Liver (tissue), 3 donors: ENCODE results near the gene PTPRN2.

ENCODE experiments used
- JUND ChIP-seq, 2 donors: IDR thresholded peaks; 2 replicates each; pipeline ENCODE4 v1.6.1; 2016; ENCODE audit warnings: antibody characterized with exemption in 2 of 2
- SP1 ChIP-seq: IDR thresholded peaks from 2 replicates; pipeline ENCODE4 v1.6.1; 2018; ENCODE audit warnings: antibody characterized with exemption, mild to moderate bottlenecking
- TAF1 ChIP-seq: conservative IDR thresholded peaks from 2 replicates; pipeline ENCODE4 v1.6.1; 2016; ENCODE audit warnings: antibody characterized with exemption, mild to moderate bottlenecking
- TF ChIP-seq, protein P1 (sequence below): fragments of 150-350 bp; IDR thresholded peaks from 2 replicates; pipeline ENCODE4 v1.5.1; 2017; ENCODE audit warnings: improper control_type of control experiment, low read depth, low read length; ENCODE audit not compliant: missing input control
- TF ChIP-seq, protein P2 (sequence below): IDR thresholded peaks from 2 replicates; pipeline ENCODE4 v1.6.1; 2016; ENCODE audit warnings: antibody characterized with exemption
- donor health status: healthy.
- donor health status: healthy.

GRCh38 chr7:158285383-158285770 is 302.2 kb downstream of the PTPRN2 start:
- TF ChIP-seq, protein P1, sequence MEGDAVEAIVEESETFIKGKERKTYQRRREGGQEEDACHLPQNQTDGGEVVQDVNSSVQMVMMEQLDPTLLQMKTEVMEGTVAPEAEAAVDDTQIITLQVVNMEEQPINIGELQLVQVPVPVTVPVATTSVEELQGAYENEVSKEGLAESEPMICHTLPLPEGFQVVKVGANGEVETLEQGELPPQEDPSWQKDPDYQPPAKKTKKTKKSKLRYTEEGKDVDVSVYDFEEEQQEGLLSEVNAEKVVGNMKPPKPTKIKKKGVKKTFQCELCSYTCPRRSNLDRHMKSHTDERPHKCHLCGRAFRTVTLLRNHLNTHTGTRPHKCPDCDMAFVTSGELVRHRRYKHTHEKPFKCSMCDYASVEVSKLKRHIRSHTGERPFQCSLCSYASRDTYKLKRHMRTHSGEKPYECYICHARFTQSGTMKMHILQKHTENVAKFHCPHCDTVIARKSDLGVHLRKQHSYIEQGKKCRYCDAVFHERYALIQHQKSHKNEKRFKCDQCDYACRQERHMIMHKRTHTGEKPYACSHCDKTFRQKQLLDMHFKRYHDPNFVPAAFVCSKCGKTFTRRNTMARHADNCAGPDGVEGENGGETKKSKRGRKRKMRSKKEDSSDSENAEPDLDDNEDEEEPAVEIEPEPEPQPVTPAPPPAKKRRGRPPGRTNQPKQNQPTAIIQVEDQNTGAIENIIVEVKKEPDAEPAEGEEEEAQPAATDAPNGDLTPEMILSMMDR: no peak
- TF ChIP-seq TAF1 (no peak), SP1 (no peak), JUND (IDR thresholded peaks at IDR 0.05) (no peak)
- TF ChIP-seq, protein P2, sequence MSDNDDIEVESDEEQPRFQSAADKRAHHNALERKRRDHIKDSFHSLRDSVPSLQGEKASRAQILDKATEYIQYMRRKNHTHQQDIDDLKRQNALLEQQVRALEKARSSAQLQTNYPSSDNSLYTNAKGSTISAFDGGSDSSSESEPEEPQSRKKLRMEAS: no peak
